Activated CD4-positive, alpha-beta T cell treated with anti-CD3 and anti-CD28 coated beads for 4 hours (primary cell): ENCODE measurements around the gene TUBB8B.
"Not testable (repeated sequence)": the region's sequence is repeated elsewhere in the genome, so short reads cannot be mapped to it uniquely, and the experiment has no call there.

Source experiments
- DNase-seq, 2 donors: peaks; one replicate each; pipeline ENCODE4 v3.0.0-alpha.2; 2020

The TUBB8B gene

DNA sequence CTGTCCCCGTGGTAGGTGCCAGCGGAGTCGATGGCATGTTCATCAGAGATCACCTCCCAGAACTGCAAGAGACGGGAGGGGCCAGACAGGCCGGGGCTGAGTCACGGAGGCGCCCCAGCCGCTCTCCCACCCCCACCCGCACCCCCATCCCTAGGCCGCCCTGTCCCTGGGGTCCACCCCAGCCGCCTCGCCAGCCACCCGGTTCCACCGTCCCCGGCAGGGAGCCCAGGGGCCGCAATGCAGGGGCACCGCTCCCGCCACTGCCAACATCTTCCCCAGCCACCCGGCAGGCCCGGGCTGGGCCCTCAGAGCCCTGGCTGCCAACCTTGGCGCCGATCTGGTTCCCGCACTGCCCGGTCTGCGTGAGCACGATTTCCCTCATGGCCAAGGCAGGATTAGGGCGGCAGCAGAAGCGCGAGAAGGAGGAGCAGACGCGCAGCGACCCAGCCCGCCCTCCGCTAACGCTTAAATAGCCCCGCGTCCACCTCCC is at the start of gene TUBB8B:
Gene TUBB8B (minus strand): TSS at position 440 of the 490 bp plus-strand sequence. CDS start 58 bp downstream, at position 382.
- DNase-seq: not testable (repeated sequence)

- not testable (repeated sequence) for DNase-seq
Measured at GRCh38 chr18:97252-97914, 48.0 kb upstream of the TUBB8B start.

DNA sequence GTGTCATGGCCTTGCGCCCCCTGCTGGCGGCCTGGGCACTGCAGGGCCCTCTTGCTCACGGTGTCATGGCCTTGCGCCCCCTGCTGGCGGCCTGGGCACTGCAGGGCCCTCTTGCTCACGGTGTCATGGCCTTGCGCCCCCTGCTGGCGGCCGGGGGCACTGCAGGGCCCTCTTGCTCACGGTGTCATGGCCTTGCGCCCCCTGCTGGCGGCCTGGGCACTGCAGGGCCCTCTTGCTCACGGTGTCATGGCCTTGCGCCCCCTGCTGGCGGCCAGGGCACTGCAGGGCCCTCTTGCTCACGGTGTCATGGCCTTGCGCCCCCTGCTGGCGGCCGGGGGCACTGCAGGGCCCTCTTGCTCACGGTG is 47.3 kb upstream of the TUBB8B start:
- not testable (repeated sequence) for DNase-seq

- DNase-seq: not testable (repeated sequence)
Measured at GRCh38 chr18:96101-96766, 46.8 kb upstream of the TUBB8B start.

- not testable (repeated sequence) for DNase-seq
Measured at GRCh38 chr18:95580-95979, 46.2 kb upstream of the TUBB8B start.

DNA sequence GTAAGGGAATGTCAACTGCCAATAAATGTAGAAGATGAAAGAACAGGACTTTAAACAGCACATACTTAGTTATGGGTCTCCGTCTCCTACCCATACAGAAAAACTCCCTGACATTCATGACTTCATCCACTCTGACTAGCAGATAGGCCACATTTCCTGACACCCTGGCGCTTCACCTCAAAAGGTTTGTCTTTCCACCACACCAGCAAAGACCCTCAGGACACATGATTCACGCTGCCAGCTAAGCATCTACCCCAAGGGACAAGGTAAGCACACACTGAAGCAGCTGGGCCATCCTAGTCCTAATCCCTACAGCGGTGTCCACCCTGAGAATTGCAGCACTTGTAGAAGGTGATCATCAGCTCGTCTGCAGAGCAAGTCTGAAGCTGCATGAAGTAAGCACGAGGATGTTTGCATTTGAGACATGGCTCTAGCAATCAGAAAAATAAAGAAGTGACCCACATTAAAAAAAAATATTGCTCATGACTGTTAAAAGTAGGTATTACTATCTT is 44.5 kb upstream of the TUBB8B start:
- not testable (repeated sequence) for DNase-seq

GRCh38 chr18:91561-91960 is 42.1 kb upstream of the TUBB8B start:
- not testable (repeated sequence) for DNase-seq

DNA sequence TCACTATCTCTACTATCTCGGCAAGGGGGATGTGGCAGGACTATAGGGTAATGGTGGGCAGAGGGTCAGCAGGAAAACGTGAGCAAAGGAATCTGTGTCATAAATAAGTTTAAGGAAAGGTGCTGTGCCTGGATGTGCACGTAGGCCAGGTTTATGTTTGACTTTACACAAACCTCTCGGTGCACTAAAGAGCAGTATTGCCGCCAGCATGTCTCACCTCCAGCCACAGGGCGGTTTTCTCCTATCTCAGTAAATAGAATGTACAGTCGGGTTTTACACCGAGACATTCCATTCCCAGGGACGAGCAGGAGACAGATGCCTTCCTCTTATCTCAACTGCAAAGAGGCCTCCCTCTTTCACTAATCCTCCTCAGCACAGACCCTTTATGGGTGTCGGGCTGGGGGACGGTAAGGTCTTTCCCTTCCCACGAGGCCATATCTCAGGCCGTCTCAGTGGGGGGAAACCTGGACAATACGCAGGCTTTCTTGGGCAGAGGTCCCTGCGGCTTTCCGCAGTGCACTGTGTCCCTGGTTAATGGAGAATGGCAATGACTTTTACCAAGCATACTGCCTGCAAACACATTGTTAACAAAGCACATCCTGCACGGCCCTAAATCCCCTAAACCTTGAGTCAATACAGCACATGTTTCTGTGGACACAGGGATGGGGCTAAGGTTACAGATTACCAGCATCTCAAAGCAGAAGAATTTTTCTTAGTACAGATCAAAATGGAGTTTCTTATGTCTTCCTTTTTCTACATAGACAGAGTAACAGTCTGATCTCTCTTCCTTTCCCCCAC is 41.2 kb upstream of the TUBB8B start:
- not testable (repeated sequence) for DNase-seq

GRCh38 chr18:89124-89523 is 39.7 kb upstream of the TUBB8B start:
- not testable (repeated sequence) for DNase-seq

DNA sequence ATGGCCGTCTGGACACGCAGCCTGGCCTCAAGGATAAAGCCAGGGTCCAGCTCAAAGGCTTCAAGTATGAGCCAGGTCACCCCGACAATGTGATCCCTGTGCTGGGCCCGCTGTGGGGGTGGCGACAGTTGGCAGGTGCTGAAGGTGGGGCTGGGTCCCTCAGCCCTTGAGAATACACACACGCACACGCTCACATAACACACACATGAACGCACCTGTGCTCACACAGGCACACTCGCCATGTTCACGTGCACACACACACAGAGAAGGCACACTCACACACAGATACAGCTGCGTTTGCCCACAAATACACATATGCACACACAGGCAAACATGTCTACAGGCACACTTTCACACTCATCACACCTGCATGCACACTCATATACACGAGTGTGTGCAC is 35.4 kb upstream of the TUBB8B start:
- DNase-seq: not testable (repeated sequence)

DNA sequence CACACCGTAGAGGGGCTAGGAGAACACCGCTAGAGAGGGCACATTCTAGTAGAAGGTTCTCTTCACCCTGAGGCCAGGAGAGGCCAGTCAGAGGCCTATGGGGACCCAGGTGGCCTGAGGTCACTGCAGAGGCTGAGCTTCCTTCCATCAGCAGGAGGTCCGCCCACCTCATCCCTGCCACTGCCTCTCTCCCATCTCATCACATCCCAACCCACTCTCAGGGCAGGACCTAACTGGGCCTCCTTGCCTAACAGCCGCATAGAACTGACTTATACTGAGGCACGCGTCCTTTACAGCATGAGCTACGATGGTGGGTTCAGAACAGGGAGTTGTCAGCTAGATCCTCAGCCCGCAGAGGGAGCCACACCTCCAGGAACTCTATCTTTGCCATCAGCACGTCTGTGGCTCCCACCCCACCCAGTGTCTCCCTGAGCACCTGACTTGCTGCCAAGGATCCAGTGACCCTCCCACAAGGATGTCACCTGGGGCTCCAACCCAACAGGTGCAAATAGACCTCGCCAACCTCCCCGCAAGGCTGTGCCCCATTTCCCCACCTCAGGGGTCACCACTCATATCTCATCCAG is 33.3 kb upstream of the TUBB8B start:
- DNase-seq: not testable (repeated sequence)

DNA sequence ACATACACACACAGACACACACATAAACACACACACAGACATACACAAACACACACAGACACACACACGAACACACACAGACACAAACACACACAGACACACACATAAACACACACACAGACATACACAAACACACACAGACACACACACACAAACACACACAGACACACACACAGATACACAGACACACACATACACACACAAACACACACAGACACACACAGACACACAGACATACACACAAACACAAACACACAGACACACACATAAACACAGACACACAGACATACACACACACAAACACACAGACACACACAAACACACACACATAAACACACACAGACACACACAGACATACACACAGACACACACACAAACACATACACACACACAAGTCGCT is 31.5 kb upstream of the TUBB8B start:
- not testable (repeated sequence) for DNase-seq

DNA sequence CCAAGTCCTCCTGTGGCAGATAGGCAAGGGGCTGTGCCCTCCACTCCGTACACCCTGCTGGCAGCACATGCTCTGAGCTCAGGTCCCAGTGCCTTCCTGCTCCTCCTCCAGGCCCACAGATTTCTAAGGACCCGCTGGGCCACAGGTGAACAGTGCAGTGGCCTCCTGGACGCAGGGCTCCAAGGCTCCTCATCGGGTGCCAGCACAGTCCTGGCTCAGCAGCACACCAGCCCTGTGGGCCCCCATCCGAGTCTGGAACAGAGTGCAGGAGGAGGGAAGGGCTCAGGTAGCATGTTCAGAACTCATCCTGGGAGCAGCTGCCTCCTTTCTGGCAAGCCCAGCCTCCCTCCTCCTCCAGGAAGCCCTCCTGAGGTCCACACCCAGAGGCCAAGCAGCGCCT is 30.8 kb upstream of the TUBB8B start:
- not testable (repeated sequence) for DNase-seq

DNA sequence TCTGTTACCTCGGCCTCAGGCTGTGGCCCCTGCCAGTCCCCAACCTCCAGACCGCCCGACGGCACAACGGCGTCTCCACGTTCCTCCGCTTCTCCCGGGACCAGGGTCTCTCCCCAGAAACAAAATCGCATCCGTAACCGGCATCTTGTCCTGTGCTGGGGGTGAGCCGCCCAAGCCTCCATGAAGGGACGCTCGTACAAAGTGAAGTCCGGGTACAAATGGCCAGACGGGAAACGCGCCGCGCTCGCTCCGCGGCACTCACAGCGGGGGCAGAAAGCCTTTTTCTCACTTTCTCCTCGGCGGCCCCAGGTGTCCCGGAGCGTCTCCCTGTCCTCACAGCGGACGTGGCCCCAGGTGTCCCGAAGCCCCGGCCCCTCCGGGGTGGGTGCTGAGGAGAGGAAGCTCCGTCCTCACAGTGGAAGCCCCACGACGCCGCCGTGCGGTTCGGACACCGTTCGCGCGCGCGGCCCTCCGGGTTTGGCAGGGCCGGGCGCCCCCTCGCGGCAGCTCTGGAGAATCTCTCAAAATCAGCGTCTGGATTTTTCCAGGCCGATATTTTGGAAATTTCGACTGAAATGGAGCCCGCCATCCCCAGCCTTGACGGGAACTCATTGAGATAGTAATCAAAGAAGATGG is 26.2 kb upstream of the TUBB8B start:
- DNase-seq: not testable (repeated sequence)

GRCh38 chr18:73181-73777 is 23.9 kb upstream of the TUBB8B start:
- DNase-seq: not testable (repeated sequence)

DNA sequence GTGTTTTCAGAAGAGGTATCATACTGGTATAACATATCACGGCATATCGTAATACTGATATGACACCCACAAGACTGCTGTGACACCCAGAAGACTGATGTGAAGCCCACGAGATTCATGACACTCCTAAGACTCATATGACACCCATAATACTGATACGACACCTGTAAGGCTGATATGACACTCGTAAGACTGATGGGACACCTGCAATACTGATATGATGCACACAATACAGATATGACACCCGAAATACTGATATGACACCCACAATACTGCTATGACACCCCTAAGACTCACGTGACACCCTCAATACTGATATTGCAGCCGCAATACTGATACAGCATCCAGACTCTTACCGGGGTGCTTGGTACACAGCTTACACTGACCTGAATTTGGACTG is 18.3 kb upstream of the TUBB8B start:
- not testable (repeated sequence) for DNase-seq

DNA sequence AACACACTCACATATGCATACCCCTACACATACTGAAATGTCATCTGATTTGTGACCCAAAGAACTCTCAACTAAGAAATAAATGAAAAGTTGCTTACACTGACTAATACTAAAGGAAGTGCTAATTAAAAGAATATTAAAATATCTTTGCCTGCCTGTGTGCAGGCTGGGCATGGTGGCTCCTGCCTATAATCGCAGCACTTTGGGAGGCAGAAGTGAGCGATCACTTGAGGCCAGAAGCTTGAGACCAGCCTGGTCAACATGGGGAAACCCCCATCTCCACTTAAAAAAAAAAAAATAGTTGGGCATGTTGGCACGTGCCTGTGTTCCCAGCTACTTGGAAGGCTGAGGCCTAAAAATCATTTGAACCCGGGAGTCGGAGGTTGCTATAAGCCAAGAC is 14.9 kb upstream of the TUBB8B start:
- DNase-seq: not testable (repeated sequence)

DNA sequence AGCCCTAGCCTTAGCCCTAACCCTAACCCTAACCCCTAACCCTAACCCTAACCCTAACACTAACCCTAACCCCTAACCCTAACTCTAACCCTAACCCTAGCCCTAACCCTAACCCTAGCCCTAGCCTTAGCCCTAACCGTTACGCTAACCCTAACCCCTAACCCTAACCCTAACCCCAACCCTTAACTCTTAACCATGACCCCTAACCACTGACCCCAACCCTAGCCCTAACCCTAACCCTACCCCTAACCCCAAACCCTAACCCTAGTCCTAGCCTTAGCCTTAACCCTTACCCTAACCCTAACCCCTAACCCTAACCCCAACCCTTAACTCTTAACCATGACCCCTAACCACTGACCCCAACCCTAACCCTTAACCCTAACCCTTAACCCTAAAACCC is 14.2 kb upstream of the TUBB8B start:
- not testable (repeated sequence) for DNase-seq

DNA sequence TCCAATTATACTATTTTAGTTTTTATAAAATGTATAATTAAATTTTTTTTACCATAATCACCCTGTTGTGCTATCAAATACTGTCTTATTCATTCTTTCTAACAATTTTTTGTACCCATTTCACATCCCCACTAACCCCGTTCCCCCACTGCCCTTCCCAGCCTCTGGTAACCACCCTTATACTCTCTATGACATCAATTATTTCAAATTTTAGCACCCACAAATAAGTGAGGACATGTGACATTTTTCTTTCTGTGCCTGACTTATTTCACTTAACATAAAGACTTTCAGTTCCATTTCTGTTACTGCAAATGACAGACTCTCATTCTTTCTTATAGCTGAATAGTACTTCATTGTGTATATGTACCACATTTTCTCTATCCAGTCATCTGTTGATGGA is 5.0 kb upstream of the TUBB8B start:
- DNase-seq: not testable (repeated sequence)

GRCh38 chr18:48696-49095 is 719 bp downstream of the TUBB8B start:
- not testable (repeated sequence) for DNase-seq

DNA sequence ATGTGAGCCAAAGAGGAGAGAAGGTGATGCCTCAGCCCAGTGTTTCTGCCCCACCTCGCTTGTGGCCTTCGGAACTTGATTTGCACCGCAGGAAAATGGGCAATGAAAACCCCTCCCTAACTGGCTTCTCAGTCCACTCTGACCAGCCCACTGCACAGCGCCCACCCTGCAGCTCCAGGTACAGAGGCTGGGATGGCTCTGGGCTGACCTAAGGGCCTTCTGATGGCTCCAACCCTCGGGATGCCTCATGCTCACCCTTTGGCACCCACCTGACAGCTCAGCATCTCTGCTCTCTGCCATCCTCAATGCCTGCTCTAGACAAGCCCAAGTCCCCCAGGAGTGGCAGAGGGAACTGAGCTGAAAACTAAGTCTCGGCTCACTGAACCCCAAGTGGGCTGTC is 36.2 kb downstream of the TUBB8B start:
- not testable (repeated sequence) for DNase-seq

DNA sequence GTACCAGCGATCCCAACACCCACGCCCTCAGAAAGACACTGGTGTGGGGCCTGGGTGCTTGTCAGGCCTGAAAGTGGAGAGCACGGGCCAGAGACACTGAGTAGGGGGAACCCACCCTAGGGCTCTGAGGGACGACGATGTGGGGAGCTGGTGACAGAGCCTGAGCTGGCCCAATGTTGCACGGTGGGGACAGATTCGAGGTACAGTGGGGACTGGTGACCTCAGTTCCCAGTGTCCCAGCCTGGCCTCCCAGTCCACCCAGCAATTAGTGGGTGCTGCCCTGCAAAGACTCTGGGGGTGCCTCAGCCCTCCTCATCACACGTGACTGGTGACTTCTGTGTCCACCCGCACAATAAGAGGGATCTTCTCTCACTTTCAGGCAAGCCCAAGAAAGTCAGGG is 36.6 kb downstream of the TUBB8B start:
- DNase-seq: not testable (repeated sequence)
